SK-N-SH (cell line): ENCODE measurements around the gene CCND1. TPM values are rescaled to one million over a fixed set of nuclear protein-coding genes. Genes with fewer than 3 reads are reported as not detected.

Source experiments
- CTCF ChIA-PET: fragments of 300-600, 350-600 bp; formaldehyde crosslinking; extraction: SDS; loops from one replicate; lab custom pipeline; 2021; lab: Yijun Ruan, JAX
- POLR2A ChIA-PET: fragments of 350-600 bp; sonication (Branson Sonifier 250); formaldehyde crosslinking; extraction: SDS; loops from one replicate; lab custom pipeline; 2020; ENCODE audit warnings: antibody characterized with exemption, inconsistent platforms; lab: Yijun Ruan, JAX
- DNase-seq: peaks from one replicate; pipeline ENCODE4 v3.0.0; 2012
- H2AFZ ChIP-seq: fragments of 200-600 bp; sonication (generic); 2 replicates; pipeline ENCODE4 v1.8.1; 2016; ENCODE audit warnings: antibody characterized with exemption, mild to moderate bottlenecking, low read depth
- H3F3A ChIP-seq: fragments of 200-600 bp; sonication (generic); replicated peaks from 2 replicates; pipeline ENCODE3; 2016; ENCODE audit warnings: antibody characterized with exemption, mild to moderate bottlenecking; ENCODE audit not compliant: insufficient read depth
- H3K27ac ChIP-seq, 2 experiments: fragments of 200-500 bp in 1 of 2; fragments of 200-600 bp in 1 of 2; sonication (Bioruptor generic) in 1 of 2; sonication (generic), shearing (Covaris generic) in 1 of 2; 2 replicates each; pipeline versions ENCODE4 v1.5.1 to v1.6.1; 2014 to 2016; ENCODE audit warnings: low read depth in 2 of 2, inconsistent platforms in 1 of 2, low read length in 1 of 2, mild to moderate bottlenecking in 1 of 2, mixed read lengths in 1 of 2
- H3K27me3 ChIP-seq: fragments of 200-600 bp; sonication (generic), shearing (Covaris generic); 2 replicates; pipeline ENCODE4 v1.6.1; 2016; ENCODE audit warnings: mixed run types; ENCODE audit not compliant: insufficient read depth
- H3K36me3 ChIP-seq, 2 experiments: fragments of 200-500 bp in 1 of 2; fragments of 200-600 bp in 1 of 2; sonication (Bioruptor generic) in 1 of 2; sonication (generic) in 1 of 2; replicated peaks in 1 of 2; 2 replicates each; pipeline versions ENCODE3 to v1.5.1; 2014 to 2016; ENCODE audit warnings: low read length in 1 of 2, mild to moderate bottlenecking in 1 of 2; ENCODE audit not compliant: insufficient read depth in 2 of 2, control insufficient read depth in 1 of 2
- H3K4me1 ChIP-seq, 2 experiments: fragments of 200-500 bp in 1 of 2; fragments of 200-600 bp in 1 of 2; sonication (Bioruptor generic) in 1 of 2; sonication (generic), shearing (Covaris generic) in 1 of 2; 2 replicates each; pipeline versions ENCODE4 v1.5.1 to v1.6.1; 2014 to 2016; ENCODE audit warnings: low read depth in 1 of 2, low read length in 1 of 2, mixed run types in 1 of 2; ENCODE audit not compliant: insufficient read depth in 2 of 2, control insufficient read depth in 1 of 2
- H3K4me2 ChIP-seq: fragments of 200-600 bp; sonication (generic), shearing (Covaris generic); 2 replicates; pipeline ENCODE4 v1.6.1; 2017; ENCODE audit warnings: mixed run types
- H3K4me3 ChIP-seq, 2 experiments: fragments of 200-500 bp in 1 of 2; fragments of 200-600 bp in 1 of 2; sonication (Bioruptor generic) in 1 of 2; sonication (generic), shearing (Covaris generic) in 1 of 2; 2 replicates each; pipeline versions ENCODE4 v1.5.1 to v1.8.1; 2014 to 2016; ENCODE audit warnings: low read depth in 2 of 2, inconsistent platforms in 1 of 2, low read length in 1 of 2, mild to moderate bottlenecking in 1 of 2, mixed read lengths in 1 of 2, moderate library complexity in 1 of 2
- H3K79me2 ChIP-seq: fragments of 200-600 bp; sonication (generic); 2 replicates; pipeline ENCODE4 v1.8.1; 2017; ENCODE audit warnings: mild to moderate bottlenecking; ENCODE audit not compliant: insufficient read depth
- H3K9ac ChIP-seq: fragments of 200-600 bp; sonication (generic); 2 replicates; pipeline ENCODE4 v1.6.1; 2017; ENCODE audit warnings: mixed run types
- H3K9me2 ChIP-seq: fragments of 200-600 bp; sonication (generic); 2 replicates; pipeline ENCODE4 v1.6.1; 2017; ENCODE audit warnings: mixed run types
- H3K9me3 ChIP-seq: fragments of 200-600 bp; sonication (generic); 2 replicates; pipeline ENCODE4 v1.6.1; 2017; ENCODE audit warnings: mixed run types, mild to moderate bottlenecking, moderate library complexity
- H4K20me1 ChIP-seq: fragments of 200-600 bp; sonication (generic); 2 replicates; pipeline ENCODE4 v1.6.1; 2017; ENCODE audit warnings: mild to moderate bottlenecking, mixed run types; ENCODE audit not compliant: insufficient read depth
- CHD2 ChIP-seq: fragments of 150-350 bp; IDR thresholded peaks from 2 replicates; pipeline ENCODE4 v1.6.1; 2018; ENCODE audit warnings: low read length; ENCODE audit not compliant: partially characterized antibody
- CTCF ChIP-seq: fragments of 200-600 bp; sonication (generic); IDR thresholded peaks from 2 replicates; pipeline ENCODE4 v1.6.1; 2017; ENCODE audit warnings: antibody characterized with exemption, mild to moderate bottlenecking, moderate library complexity
- EP300 ChIP-seq, 2 experiments: IDR thresholded peaks; 2 replicates each; pipeline versions ENCODE4 v1.4.0 to v1.6.1; 2012; ENCODE audit warnings: borderline replicate concordance in 1 of 2, low read depth in 1 of 2, low read length in 1 of 2
- EZH2phosphoT487 ChIP-seq: fragments of 200-600 bp; sonication (generic); IDR thresholded peaks from 2 replicates; pipeline ENCODE4 v1.6.1; 2017; ENCODE audit warnings: low read depth, mixed run types, mild to moderate bottlenecking, antibody characterized with exemption, moderate library complexity, borderline replicate concordance
- FOSL2 ChIP-seq: IDR thresholded peaks from 2 replicates; pipeline ENCODE4 v1.4.0; 2012; ENCODE audit warnings: low read depth, mild to moderate bottlenecking, moderate library complexity, borderline replicate concordance
- FOXJ3 ChIP-seq: sonication (generic); formaldehyde crosslinking; IDR thresholded peaks from 2 replicates; pipeline ENCODE4 v1.5.1; 2020; ENCODE audit warnings: mild to moderate bottlenecking, missing genetic modification reagents
- GABPA ChIP-seq: IDR thresholded peaks from 2 replicates; pipeline ENCODE4 v1.4.0; 2012; ENCODE audit warnings: low read depth, mild to moderate bottlenecking
- POLR2AphosphoS5 ChIP-seq: IDR thresholded peaks from 2 replicates; pipeline ENCODE4 v1.6.1; 2012; ENCODE audit warnings: low read depth, low read length
- RAD21 ChIP-seq: IDR thresholded peaks from 2 replicates; pipeline ENCODE4 v1.6.1; 2012; ENCODE audit warnings: mild to moderate bottlenecking, low read length
- RCOR1 ChIP-seq: fragments of 150-350 bp; IDR thresholded peaks from 2 replicates; pipeline ENCODE4 v1.6.1; 2017; ENCODE audit warnings: antibody characterized with exemption, low read length
- REST ChIP-seq: IDR thresholded peaks from 2 replicates; pipeline ENCODE4 v1.6.1; 2012; ENCODE audit warnings: mild to moderate bottlenecking, low read depth, low read length, moderate library complexity
- RXRA ChIP-seq: IDR thresholded peaks from 2 replicates; pipeline ENCODE4 v1.4.0; 2012; ENCODE audit warnings: low read depth, mild to moderate bottlenecking, borderline replicate concordance
- TAF1 ChIP-seq: IDR thresholded peaks from 2 replicates; pipeline ENCODE4 v1.6.1; 2012; ENCODE audit warnings: low read depth, mild to moderate bottlenecking, low read length, moderate library complexity, borderline replicate concordance
- TCF12 ChIP-seq: IDR thresholded peaks from 2 replicates; pipeline ENCODE4 v1.4.0; 2012
- TEAD4 ChIP-seq: IDR thresholded peaks from 2 replicates; pipeline ENCODE4 v1.4.0; 2012; ENCODE audit warnings: mild to moderate bottlenecking, borderline replicate concordance; ENCODE audit not compliant: insufficient read depth
- USF2 ChIP-seq: fragments of 150-350 bp; IDR thresholded peaks from 2 replicates; pipeline ENCODE4 v1.6.1; 2017; ENCODE audit warnings: antibody characterized with exemption, low read length, low read depth, borderline replicate concordance
- YY1 ChIP-seq: IDR thresholded peaks from 2 replicates; pipeline ENCODE4 v1.4.0; 2012; ENCODE audit warnings: low read depth, mild to moderate bottlenecking
- ZBTB33 ChIP-seq: IDR thresholded peaks from 2 replicates; pipeline ENCODE4 v1.4.0; 2012; ENCODE audit warnings: low read depth, borderline replicate concordance
- WGBS: methylation state at CpG from one replicate; pipeline ENCODE4 v1.1.6; 2017; ENCODE audit warnings: low lambda C conversion rate; 5-methylcytosine and 5-hydroxymethylcytosine counted together
- polyA plus RNA-seq, 3 experiments: library from polyadenylated mRNA; depleted of rRNA; stranded (reverse); fragments of >200 nt; gene quantifications; 2 replicates each; pipeline ENCODE4 v1.2.3, GENCODE V29; 2012
- TF ChIP-seq, protein P1 (sequence below): fragments of 150-350 bp; IDR thresholded peaks from 2 replicates; pipeline ENCODE4 v1.6.1; 2016; ENCODE audit warnings: mild to moderate bottlenecking, low read depth, low read length

The CCND1 gene
- polyA plus RNA-seq, 1 of the 3 experiments (the other 2 are of a cell fraction) = 242 TPM

DNA sequence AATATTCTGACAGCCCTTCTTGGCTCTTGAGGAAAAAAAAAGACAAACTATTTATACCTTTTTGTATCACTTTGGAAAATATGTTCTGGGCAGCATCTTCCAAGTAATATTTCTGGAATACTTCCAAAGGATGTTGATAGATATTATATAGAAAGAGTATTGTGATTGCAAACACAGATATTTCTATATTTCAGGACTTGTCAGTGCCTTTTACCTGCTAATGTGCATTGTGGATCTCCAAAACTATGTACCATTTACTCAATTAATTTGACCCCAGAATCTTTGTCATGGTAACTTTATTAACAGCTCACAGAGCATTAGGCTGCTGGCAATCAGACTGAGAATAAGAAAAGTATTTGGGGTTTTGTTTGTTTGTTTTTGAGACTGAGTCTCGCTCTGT, 16.7 kb upstream of the CCND1 start:
- ChIA-PET POLR2A (no interaction called here), CTCF (no interaction called here)
- no peak for DNase-seq
- Histone ChIP-seq H3K9me3 (no peaks in the 10 kb centered on the region; the same call in 1 of the 2 replicates), H3K4me2 (no peak overlapping the region), H3K36me3 (no peaks in the 10 kb centered on the region), H3F3A (no peaks in the 10 kb centered on the region), H2AFZ (no peak overlapping the region), H3K9me2 (no peaks in the 10 kb centered on the region), H4K20me1 (no peaks in the 10 kb centered on the region), H3K79me2 (no peaks in the 10 kb centered on the region)
- TF ChIP-seq ZBTB33 (no peak), USF2 (no peak), TAF1 (no peak), EZH2phosphoT487 (no peak), TCF12 (no peak), RXRA (no peak), TEAD4 (no peak), RAD21 (no peak), FOSL2 (no peak), REST (no peak), GABPA (no peak), YY1 (no peak), CHD2 (no peak), CTCF (no peak), RCOR1 (no peak), FOXJ3 (no peak), POLR2AphosphoS5 (no peak), EP300 (IDR thresholded peaks at IDR 0.05; ENCODE audit: borderline replicate concordance in 1 of 2, low read depth in 1 of 2, low read length in 1 of 2) (no peak)
- TF ChIP-seq, protein P1, sequence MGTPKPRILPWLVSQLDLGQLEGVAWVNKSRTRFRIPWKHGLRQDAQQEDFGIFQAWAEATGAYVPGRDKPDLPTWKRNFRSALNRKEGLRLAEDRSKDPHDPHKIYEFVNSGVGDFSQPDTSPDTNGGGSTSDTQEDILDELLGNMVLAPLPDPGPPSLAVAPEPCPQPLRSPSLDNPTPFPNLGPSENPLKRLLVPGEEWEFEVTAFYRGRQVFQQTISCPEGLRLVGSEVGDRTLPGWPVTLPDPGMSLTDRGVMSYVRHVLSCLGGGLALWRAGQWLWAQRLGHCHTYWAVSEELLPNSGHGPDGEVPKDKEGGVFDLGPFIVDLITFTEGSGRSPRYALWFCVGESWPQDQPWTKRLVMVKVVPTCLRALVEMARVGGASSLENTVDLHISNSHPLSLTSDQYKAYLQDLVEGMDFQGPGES = no peak
- TF ChIP-seq, all 33 proteins: peak for 0
- Histone ChIP-seq H3K27me3 (no peaks in the 10 kb centered on the region), H3K4me3 (no peak overlapping the region), H3K4me1 (peaks cover 0 to 12% of the 10 kb centered on the region in 2 experiments; a peak in 1 of 4 replicates), H3K9ac (no peak overlapping the region), H3K27ac (no peak overlapping the region)
- 100% methylated on average over 1 of the region's 1 CpG for WGBS
